Duodenal mucosa (tissue), 2 donors: ENCODE results near the gene SLC27A3.

Source experiments
- H3K27ac ChIP-seq: one replicate; pipeline ENCODE4 v1.7.0; 2013; ENCODE audit warnings: low read depth, low read length
- H3K27me3 ChIP-seq, 2 donors: one replicate each; pipeline ENCODE4 v1.7.0; 2013; ENCODE audit warnings: low read length in 2 of 2, control low read depth in 1 of 2; ENCODE audit not compliant: insufficient read depth in 2 of 2, control insufficient read depth in 1 of 2
- H3K36me3 ChIP-seq, 2 donors: one replicate each; pipeline ENCODE4 v1.7.0; 2013; ENCODE audit warnings: low read length in 2 of 2, control low read depth in 1 of 2; ENCODE audit not compliant: insufficient read depth in 2 of 2, control insufficient read depth in 1 of 2
- H3K4me1 ChIP-seq, 2 donors: one replicate each; pipeline ENCODE4 v1.7.0; 2013; ENCODE audit warnings: low read length in 2 of 2, control low read depth in 1 of 2; ENCODE audit not compliant: insufficient read depth in 2 of 2, control insufficient read depth in 1 of 2
- H3K4me3 ChIP-seq, 2 donors: one replicate each; pipeline ENCODE4 v1.7.0; 2013; ENCODE audit warnings: low read length in 2 of 2, low read depth in 1 of 2
- H3K9ac ChIP-seq, 2 donors: one replicate each; pipeline ENCODE4 v1.7.0; 2013; ENCODE audit warnings: low read length in 2 of 2, low read depth in 1 of 2
- H3K9me3 ChIP-seq, 2 donors: one replicate each; pipeline ENCODE4 v1.7.0; 2013; ENCODE audit warnings: low read length in 2 of 2, control low read depth in 1 of 2; ENCODE audit not compliant: control insufficient read depth in 1 of 2

The SLC27A3 gene

DNA sequence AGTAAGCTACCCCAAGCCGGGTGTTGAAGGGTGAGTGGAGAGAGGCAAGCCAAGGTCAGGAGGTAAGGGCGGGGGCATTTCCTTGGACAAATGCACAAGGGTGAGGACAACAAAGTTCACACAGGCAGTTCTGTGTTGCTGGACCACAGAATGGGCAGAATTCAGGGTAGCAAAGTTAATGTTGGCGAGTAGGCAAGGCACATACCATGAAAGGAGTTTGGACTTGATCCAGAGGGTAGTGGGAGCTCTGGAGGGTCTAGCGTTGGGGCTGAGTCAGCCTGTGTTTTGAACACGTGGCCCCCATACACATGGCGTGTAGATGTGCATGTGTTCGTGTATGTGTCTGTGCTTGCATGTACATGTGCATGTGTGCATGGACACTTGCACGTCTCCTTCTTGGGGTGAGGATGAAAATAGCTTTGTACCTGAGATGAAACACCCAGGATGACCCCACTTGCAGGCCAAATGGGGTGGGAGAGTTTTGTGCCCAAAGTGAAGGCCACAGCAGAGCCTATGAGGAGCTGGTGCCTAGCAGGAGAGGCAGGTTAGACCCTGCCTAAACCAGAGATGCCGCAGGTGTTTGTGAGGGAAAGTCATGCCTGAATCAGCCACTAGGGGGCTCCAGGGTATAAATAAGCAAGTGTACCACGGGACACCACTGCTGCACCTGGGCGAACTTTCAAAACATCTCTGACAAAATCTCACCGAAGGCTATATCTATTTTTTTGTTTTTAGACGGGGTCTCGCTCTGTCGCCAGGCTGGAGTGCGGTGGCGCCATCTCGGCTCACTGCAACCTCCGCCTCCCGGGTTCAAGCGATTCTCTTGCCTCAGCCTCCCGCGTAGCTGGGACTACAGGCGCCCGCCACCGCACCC, 21.8 kb downstream of the SLC27A3 start:
- Histone ChIP-seq H3K4me3 (no peak overlapping the region), H3K9me3 (no peaks in the 10 kb centered on the region), H3K4me1 (no peaks in the 10 kb centered on the region), H3K36me3 (no peaks in the 10 kb centered on the region), H3K27me3 (no peaks in the 10 kb centered on the region), H3K9ac (no peak overlapping the region), H3K27ac (no peak overlapping the region)

DNA sequence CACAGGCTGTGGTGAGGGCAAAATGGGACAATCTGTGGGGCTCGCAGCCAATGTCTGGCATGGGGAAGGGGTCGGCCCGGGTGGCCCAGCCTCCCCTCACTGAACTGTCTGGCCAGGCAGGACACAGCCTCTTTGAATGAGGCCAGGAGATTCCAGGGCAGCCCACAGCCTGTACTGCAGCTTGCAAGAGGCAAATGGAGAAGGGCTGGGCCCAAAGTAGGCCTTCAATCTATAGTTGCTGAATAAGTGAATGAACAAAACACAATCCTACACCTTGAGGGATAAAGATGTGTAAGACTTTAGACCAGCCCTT, 23.2 kb downstream of the SLC27A3 start:
- H3K9ac ChIP-seq, result no peak overlapping the region
- H3K36me3 ChIP-seq, result no peaks in the 10 kb centered on the region
- no peaks in the 10 kb centered on the region for H3K27me3 ChIP-seq
- no peak overlapping the region for H3K4me3 ChIP-seq
- H3K4me1 ChIP-seq, result no peaks in the 10 kb centered on the region
- no peaks in the 10 kb centered on the region for H3K9me3 ChIP-seq
- H3K27ac ChIP-seq, result no peak overlapping the region

DNA sequence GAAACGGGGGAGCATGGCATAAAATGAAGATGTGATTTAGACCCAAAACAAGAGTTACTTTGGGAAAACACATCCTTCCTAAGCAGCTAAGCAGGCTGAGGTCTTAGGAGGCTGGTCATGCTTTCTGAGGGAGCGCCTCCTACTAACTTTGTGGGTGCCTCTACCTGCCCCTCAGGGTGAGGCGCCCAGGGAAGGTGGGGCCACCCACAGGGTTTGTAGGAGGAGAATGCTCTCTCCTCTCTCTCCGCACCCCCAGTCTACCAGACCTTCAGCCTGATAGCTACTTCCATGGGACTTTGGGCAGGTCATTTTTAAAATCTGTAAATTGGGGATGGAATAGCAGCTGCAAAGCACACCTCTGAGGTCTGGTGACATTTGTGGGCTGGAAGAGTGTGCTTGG, 23.8 kb downstream of the SLC27A3 start:
- H3K4me3 ChIP-seq, result no peak overlapping the region
- no peak overlapping the region for H3K9ac ChIP-seq
- H3K27ac ChIP-seq, result no peak overlapping the region
- no peaks in the 10 kb centered on the region for H3K9me3 ChIP-seq
- no peaks in the 10 kb centered on the region for H3K36me3 ChIP-seq
- H3K27me3 ChIP-seq, result no peaks in the 10 kb centered on the region
- no peaks in the 10 kb centered on the region for H3K4me1 ChIP-seq

DNA sequence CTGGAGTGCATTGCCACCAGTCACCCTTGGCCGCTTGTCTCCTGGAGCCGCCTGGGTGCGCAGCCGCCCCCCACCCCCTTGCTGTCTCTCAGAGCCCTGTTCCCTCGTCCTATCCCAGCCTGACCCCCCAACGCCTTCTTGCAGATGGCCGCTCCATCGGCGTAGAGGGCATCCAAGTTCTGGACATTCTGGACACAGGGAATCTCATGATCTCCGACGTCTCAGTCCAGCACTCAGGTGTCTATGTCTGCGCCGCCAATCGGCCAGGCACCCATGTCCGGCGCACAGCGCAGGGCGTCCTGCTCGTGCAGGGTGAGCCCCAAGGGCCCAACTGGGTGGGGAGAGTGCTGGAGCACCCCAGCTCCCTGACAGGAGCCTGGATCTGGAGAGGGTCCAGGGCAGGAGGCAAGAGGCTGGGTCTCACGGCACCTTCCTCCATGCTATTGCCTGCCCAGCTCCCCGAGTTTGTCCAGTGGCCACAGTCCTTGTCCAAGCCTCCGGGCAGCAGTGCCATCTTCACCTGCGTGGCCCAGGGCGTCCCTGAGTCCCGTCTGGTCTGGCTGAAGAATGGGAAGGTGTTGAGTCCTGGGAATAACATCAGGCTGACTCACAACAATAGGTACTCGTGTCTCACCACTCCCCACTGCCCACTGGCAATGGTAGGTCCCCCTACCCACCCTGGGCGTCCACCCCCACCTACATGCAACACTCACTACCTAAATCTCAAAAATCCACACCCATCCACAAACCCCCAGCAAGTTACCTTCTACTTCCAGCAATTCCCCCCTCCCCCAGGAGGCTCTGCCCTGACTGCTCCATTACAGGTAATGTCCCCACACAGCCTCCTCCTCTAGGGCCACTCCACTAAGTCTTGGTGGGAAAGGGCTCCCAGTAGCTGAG, 24.6 kb downstream of the SLC27A3 start:
- H3K36me3 ChIP-seq, result no peaks in the 10 kb centered on the region
- H3K4me3 ChIP-seq, result no peak overlapping the region
- no peak overlapping the region for H3K27ac ChIP-seq
- H3K9me3 ChIP-seq, result no peaks in the 10 kb centered on the region
- no peak overlapping the region for H3K9ac ChIP-seq
- H3K4me1 ChIP-seq, result no peaks in the 10 kb centered on the region
- no peaks in the 10 kb centered on the region for H3K27me3 ChIP-seq

DNA sequence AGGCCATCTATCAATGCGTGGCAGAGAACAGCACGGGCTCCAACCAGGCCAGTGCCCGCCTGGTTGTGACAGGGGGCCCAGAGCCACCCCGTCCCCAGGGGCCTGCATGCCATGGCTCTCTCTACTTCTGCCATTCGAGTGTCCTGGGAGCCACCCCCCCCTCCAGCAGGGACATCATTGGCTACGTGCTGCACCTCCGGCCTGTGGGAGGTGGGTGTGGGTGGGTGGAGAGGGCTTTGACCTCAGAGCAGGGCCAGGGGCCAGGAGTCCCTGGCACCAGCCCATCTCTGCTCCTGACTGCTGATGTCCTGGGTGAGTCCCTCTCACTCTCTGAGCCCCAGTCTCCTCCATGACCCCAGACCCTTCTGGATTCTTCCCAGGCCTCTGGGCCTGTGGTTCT, 25.3 kb downstream of the SLC27A3 start:
- H3K9ac ChIP-seq, result no peak overlapping the region
- H3K27ac ChIP-seq, result no peak overlapping the region

DNA sequence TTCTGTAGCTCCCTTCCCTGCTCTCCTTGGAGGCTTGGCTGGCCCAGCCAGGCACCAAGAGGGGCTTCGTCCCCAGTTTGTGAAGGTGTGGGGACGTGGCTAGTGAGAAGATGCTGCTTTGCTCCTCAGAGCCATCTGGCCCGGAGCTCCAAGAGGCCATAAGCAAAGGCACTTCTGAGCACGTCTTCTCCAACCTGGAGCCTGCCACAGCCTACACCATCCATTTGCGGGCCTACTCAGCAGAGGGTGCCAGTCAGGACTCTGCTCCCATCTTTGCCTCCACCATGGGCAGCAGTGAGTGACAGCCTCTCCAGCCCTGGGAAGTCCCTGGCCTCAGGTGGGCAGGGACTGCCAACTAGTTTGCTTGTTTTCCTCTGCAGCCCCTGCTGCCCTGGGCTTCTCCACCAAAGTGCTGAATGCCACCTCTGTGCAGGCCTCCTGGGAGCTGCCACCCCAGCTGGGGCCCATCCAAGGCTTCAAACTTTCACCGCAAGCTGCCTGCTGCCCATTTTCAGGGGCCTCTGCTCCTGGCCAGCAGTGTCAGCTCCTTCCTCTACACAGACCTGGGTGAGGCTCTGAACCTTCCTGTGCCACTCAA, 25.9 kb downstream of the SLC27A3 start:
- H3K9me3 ChIP-seq, result no peaks in the 10 kb centered on the region
- H3K27ac ChIP-seq, result no peak overlapping the region
- H3K9ac ChIP-seq, result no peak overlapping the region
- no peak overlapping the region for H3K4me3 ChIP-seq
- no peaks in the 10 kb centered on the region for H3K27me3 ChIP-seq
- H3K4me1 ChIP-seq, result peaks cover 0 to 10% of the 10 kb centered on the region in 2 donors
- no peaks in the 10 kb centered on the region for H3K36me3 ChIP-seq

More for the DNA sequence above, 25.3 kb downstream of the SLC27A3 start:
- Histone ChIP-seq H3K4me1 (peaks cover 0 to 4% of the 10 kb centered on the region in 2 donors), H3K27me3 (no peaks in the 10 kb centered on the region), H3K36me3 (no peaks in the 10 kb centered on the region), H3K9me3 (no peaks in the 10 kb centered on the region), H3K4me3 (no peak overlapping the region)

DNA sequence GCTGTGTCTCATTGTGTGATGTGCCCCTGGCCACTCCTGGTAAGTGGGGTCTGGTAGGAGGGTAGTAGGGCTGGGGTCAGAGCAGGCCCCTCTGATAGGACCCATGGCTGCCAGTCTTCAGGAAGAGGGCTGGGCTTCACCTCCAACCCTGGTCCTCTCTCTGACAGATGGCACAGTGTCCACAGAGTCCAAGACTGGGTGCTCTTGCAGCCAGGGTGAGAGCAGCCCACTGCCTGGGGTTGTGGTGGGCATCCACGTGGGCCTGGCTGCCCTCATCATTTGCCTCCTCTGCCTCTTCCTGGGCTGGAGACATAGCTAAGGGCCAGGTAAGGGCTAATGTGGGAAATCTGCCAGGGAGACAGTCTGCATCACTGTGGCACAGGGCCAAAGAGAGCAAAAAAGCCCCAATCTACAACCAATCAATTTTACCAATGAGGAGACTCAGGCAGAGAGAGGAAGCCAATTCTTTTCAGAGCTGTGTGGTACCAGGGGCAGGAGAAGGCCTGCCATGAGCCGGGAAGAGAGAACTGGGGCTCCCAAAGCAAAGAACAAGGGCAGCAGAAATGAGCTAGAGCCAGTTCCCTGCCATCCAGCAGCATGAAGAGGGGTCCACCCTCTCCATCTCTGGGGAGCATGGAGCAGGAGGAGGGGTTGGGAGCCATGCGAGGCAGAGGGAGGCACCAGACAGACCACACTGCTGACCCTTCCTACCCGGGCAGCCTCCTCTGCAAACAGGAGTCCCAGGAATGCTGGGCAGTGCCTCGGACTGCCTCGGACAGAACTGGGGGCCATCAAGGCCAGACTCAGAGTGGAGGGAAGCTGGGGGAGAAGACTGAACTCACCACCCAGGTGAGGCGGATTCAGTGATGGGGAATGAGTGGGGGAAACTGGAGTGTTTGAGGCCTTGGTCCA, 26.8 kb downstream of the SLC27A3 start:
- H3K27ac ChIP-seq, result no peak overlapping the region
- H3K4me3 ChIP-seq, result no peak overlapping the region
- no peaks in the 10 kb centered on the region for H3K27me3 ChIP-seq
- no peak overlapping the region for H3K9ac ChIP-seq
- H3K36me3 ChIP-seq, result peaks cover 2 to 3% of the 10 kb centered on the region in 2 donors
- H3K9me3 ChIP-seq, result no peaks in the 10 kb centered on the region
- peaks cover 0 to 10% of the 10 kb centered on the region in 2 donors for H3K4me1 ChIP-seq

DNA sequence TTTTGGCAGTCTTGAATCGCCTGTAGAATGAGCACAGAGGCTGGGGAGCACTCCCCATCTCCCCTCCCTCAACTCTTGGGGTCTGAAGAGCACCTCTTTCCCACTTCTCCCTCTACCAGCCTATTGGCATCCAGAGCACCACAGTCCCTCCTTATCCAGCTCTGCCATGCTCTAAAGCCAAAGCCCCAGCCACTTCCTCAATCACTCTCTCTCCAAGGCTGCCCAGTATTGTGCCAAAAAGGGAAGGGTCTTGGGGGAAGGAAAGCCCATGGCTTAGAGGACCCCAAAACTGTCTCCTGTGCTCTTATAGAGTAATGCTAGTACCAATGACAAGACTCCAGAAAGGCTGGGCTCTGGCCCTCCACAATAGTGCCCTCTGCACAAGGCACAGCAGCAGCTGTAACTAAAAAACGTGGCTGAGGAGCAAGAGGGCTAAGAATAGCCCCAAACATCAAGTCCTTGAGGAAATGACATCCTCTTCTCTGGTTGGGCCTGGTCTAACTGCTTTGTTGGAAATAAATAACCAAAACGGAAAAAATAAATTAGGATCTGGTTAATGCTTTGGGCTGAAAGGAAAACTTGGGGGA, 28.4 kb downstream of the SLC27A3 start:
- Histone ChIP-seq H3K27me3 (no peaks in the 10 kb centered on the region), H3K27ac (no peak overlapping the region), H3K36me3 (peaks cover 6 to 13% of the 10 kb centered on the region in 2 donors), H3K4me1 (peaks cover 0 to 10% of the 10 kb centered on the region in 2 donors), H3K4me3 (no peak overlapping the region), H3K9me3 (no peaks in the 10 kb centered on the region), H3K9ac (no peak overlapping the region)

DNA sequence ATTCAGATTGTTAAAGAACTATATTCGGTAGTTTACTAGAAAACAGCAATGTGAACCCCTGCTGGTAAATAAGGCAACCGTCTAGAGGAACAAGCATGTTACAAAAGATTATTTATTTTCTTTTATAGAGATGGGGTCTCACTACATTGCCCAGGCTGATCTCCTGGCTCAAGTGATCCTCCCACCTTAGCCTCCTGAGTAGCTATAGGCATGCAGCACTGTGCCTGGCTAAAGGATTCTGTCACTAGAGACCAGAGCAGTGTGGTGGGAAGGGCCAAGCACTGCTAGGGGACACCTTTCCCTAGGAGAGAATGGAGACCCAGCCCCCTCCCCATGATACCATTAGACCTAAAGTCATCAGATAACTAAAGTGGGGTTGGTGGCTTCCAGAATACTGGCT, 28.9 kb downstream of the SLC27A3 start:
- no peaks in the 10 kb centered on the region for H3K27me3 ChIP-seq
- no peak overlapping the region for H3K27ac ChIP-seq
- no peak overlapping the region for H3K9ac ChIP-seq
- no peaks in the 10 kb centered on the region for H3K9me3 ChIP-seq
- peaks cover 6 to 18% of the 10 kb centered on the region in 2 donors for H3K36me3 ChIP-seq
- peaks cover 0 to 10% of the 10 kb centered on the region in 2 donors for H3K4me1 ChIP-seq
- H3K4me3 ChIP-seq, result no peak overlapping the region
